Ovary (tissue), 3 donors: ENCODE data around the gene CAMTA1.

Experiments
- CTCF ChIP-seq, 3 donors: fragments of 450-650 bp in 2 of 3; fragments of 200-600 bp in 1 of 3; IDR thresholded peaks; one replicate each; pipeline versions ENCODE4 v1.5.1 to v1.8.0; 2016 to 2022; ENCODE audit warnings: antibody characterized with exemption in 3 of 3, mild to moderate bottlenecking in 1 of 3
- POLR2A ChIP-seq: fragments of 450-650 bp; IDR thresholded peaks from one replicate; pipeline ENCODE4 v1.6.1; 2017; ENCODE audit warnings: antibody characterized with exemption, mild to moderate bottlenecking, moderate library complexity
- donor health status: DM: no; HTN: no; CAD: no.

DNA sequence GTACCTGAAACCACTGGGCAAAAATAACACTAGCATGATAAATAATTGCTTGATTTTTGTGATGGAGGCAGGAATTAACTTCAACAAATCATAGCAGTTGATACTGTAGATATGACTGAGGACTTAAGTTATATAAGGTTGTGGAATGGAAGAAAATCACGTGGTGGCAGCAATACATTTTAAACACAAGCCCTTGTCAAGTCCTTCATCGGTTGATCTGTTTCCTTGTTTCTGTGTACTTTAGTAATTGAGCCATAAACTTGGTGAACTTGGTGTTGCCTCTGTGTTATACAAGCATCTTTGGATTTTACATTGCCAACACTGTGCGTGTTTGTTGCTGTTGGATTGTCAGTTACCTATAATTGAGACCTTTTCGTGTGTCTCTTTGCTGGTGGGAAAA is 114.4 kb downstream of the CAMTA1 start:
- TF ChIP-seq CTCF (IDR thresholded peaks at IDR 0.05) (no peak), POLR2A (no peak)
